OCI-LY1 (cell line): ENCODE data around the gene LYSMD1.

Source experiments
- EZH2 ChIP-seq: fragments of 200-600 bp; sonication (generic), shearing (Covaris generic); IDR thresholded peaks from 2 replicates; pipeline ENCODE4 v1.8.0; 2017; ENCODE audit warnings: borderline replicate concordance, mixed run types, mild to moderate bottlenecking, antibody characterized with exemption, low read length, moderate library complexity, mixed read lengths
- TF ChIP-seq, protein P1 (sequence below): fragments of 200-600 bp; sonication (generic), shearing (Covaris generic); IDR thresholded peaks from 2 replicates; pipeline ENCODE4 v1.5.1; 2017; ENCODE audit warnings: mild to moderate bottlenecking, antibody characterized with exemption, low read length, moderate library complexity, mixed read lengths

GRCh38 chr1:151145304-151146071, 20.2 kb downstream of the LYSMD1 start:
- TF ChIP-seq, protein P1, sequence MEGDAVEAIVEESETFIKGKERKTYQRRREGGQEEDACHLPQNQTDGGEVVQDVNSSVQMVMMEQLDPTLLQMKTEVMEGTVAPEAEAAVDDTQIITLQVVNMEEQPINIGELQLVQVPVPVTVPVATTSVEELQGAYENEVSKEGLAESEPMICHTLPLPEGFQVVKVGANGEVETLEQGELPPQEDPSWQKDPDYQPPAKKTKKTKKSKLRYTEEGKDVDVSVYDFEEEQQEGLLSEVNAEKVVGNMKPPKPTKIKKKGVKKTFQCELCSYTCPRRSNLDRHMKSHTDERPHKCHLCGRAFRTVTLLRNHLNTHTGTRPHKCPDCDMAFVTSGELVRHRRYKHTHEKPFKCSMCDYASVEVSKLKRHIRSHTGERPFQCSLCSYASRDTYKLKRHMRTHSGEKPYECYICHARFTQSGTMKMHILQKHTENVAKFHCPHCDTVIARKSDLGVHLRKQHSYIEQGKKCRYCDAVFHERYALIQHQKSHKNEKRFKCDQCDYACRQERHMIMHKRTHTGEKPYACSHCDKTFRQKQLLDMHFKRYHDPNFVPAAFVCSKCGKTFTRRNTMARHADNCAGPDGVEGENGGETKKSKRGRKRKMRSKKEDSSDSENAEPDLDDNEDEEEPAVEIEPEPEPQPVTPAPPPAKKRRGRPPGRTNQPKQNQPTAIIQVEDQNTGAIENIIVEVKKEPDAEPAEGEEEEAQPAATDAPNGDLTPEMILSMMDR = no peak
- no peak for TF ChIP-seq EZH2
